HTERT RPE-1 (cell line): ENCODE data around the gene ITGB7.

ENCODE experiments used
- in situ Hi-C: fragments of 300-500 bp; cut with MboI; formaldehyde crosslinking; loops from 4 replicates; pipeline ENCODE4 v1.14.3; 2020; ENCODE audit warnings: low sequenced_read_pairs

Gene ITGB7

GRCh38 chr12:53231671-53231920, 24.5 kb upstream of the ITGB7 start:
- in situ Hi-C loops, result no loop called here

- in situ Hi-C loops, result no loop called here
Measured at GRCh38 chr12:53230108-53230845, 23.2 kb upstream of the ITGB7 start.

- in situ Hi-C loops, result no loop called here
Measured at GRCh38 chr12:53229454-53229853, 22.4 kb upstream of the ITGB7 start.

- in situ Hi-C loops, result no loop called here
Measured at GRCh38 chr12:53227836-53228235, 20.8 kb upstream of the ITGB7 start.

- in situ Hi-C loops, result no loop called here
Measured at GRCh38 chr12:53227341-53227740, 20.3 kb upstream of the ITGB7 start.

- in situ Hi-C loops, result no loop called here
Measured at GRCh38 chr12:53226815-53227214, 19.8 kb upstream of the ITGB7 start.

DNA sequence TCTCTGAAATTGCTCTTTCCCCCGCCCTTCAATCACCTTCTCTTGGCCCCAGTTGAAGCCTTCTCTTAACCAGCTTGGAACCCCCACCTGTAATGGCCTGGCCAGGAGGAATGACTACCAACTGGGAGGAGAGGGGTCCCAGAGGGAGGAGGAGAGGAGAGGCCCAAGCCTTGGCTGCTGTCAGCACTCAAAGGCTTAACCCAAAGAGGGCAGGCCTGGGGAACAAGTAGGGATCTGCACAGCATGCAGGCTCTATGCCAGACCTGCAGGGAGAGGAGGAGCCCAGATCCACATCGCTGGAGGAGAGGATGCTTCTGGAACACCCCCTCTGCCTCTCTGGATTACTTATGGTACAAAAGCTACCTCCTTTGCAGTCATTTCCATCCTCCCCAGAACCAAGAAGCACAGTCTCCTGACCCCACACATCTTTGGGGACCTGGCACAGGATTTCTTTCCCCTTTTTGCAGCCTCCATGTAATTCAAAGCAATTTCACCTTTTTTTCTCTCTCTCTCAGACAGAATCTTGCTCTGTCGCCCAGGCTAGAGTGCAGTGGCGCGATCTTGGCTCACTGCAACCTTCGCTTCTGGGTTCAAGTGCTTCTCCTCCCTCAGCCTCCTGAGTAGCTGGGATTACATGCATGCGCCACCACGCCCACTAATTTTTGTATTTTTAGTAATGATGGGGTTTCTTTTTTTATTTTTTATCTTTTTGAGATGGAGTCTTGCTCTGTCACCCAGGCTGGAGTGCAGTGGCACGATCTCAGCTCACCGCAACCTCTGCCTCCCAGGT, 18.8 kb upstream of the ITGB7 start:
- in situ Hi-C loops, result no loop called here

- in situ Hi-C loops, result no loop called here
Measured at GRCh38 chr12:53224897-53225634, 18.0 kb upstream of the ITGB7 start.

GRCh38 chr12:53224061-53224896, 17.2 kb upstream of the ITGB7 start:
- in situ Hi-C loops, result no loop called here

- in situ Hi-C loops, result no loop called here
Measured at GRCh38 chr12:53223389-53224060, 16.5 kb upstream of the ITGB7 start.

DNA sequence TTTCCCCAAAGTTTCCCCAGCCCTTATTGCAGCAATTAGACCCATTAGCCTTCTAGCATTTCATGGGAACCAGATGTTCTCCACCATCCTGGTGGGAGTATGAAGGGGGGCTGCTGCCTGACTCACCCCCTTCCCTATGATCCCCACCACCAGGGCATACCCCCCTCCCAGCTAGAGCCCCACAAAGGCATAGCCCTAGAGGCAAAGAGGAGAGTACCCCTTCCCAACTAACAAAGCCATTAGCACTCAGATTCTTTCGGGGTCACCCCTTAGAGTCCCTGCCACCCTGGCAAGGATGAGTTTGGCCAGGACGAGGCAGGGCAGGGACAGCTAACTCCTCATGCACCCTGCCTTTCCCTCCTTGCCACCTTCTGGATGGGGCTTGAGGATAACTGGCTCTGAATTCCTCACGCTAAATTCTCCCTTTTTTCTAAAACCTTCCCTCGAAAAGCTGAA, 15.8 kb upstream of the ITGB7 start:
- in situ Hi-C loops, result no loop called here

GRCh38 chr12:53222170-53222721, 15.2 kb upstream of the ITGB7 start:
- in situ Hi-C loops, result no loop called here

DNA sequence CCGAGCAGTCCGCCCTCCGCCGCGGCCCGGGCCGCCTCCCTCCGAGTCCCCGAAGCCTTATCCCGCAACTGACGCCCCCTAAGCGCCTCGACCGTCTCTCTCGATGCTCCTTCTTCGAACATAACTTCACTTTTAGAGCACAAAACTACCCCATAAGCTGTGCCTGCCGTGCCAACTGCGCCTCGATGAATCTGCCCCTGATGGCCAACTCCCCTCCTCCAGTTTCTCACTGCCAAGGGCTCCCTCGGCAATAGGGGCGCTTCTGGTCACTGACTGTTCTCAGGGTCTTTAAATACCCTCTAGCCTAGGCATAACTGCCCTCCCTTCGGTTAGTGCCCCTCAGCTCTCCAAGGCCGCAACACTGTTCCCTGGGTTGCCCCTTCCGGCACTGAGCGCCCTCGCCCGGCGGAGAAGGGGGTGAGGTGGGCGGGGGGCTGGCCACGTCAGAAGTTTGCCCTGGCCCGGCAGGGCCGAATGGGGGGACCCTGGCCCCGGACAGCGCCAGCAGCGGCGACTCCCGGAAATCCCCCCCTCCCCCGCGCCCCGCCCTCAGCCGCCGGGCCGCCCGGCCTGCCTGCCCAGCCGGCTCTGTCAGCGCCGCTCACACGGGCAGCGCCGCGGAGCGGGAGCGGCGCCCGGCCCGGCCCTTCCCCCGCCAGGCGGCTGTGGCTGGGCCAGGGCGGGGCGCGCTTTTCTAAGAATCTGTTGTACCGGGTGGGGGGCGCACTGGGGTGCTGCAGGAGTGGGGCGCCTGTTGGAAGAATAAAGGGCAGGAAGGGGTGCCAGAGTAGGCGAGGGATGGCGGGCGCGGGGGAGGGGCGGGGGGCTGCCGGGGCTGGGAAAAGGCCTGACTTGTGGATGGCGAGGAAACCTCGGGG, 14.4 kb upstream of the ITGB7 start:
- in situ Hi-C loops, result no loop called here

DNA sequence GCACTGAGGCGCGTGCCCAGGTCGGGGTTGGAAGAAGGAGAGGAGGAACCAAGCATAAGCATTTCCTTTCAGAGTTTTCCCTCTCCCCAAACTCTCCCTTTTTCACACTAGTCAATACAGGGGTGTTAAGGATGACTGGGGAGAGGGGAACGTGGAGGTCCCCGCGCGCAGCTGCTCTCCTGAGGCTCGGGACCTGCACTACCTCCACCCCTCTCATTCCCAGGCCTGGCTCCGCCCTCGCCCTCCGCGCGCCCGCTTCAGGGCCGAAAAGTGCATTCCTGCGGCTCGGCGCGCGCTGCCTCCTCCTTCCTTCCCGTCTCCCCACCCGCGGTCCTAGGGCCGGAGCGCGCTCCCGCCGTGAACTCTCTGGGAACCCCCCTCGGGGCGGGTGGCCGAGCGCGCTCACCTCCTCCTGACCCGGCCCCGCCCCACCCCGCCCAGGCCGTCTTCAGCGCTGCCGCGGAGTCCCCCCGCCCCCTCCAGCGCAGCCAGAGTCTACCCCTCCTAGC, 13.7 kb upstream of the ITGB7 start:
- in situ Hi-C loops, result no loop called here

GRCh38 chr12:53219956-53220693, 13.1 kb upstream of the ITGB7 start:
- in situ Hi-C loops, result no loop called here

- in situ Hi-C loops, result no loop called here
Measured at GRCh38 chr12:53219292-53219955, 12.4 kb upstream of the ITGB7 start.

DNA sequence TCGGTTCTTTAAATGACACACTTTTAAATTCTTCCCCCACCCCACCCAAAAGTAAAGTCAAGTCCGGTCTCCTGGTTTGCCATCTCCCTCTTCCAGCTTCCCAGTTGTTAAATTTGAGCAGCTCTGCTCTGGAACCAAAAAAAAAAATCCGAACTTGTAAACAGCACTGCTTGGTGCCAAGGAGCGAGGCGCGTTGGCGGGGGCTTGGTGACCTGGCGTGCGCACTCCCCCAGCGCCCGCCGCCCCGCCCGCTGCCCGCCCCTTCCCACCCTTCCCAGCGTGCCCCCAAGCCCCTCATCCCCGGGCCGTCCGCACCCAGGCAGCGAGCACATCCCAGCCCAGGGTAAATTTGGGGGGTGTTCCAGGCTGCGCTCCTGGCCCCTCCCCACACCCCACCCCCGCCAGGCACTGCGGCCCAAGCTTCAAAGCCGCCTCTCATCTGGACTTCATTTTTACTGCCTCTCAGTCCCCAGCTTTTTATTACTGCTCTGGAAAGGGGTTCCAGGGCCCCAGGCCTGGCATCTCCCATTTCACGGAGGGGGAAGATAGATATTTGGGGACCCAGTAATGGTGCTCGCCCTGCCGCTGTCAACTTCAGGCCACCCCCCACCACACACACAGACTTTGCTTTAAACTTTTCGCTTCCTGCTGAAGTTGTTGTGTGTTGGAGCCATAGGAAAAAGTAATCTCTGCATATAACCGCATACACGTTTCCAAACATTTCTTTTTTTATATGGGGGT, 11.7 kb upstream of the ITGB7 start:
- in situ Hi-C loops, result no loop called here
